Measurements from ENCODE around the gene USF2.

USF2 gene

GRCh38 chr19:35296644-35297514 is 28.1 kb downstream of the USF2 start:
- in situ Hi-C loops (cut with MboI; ENCODE audit: low sequenced_read_pairs) = no loop called here

DNA sequence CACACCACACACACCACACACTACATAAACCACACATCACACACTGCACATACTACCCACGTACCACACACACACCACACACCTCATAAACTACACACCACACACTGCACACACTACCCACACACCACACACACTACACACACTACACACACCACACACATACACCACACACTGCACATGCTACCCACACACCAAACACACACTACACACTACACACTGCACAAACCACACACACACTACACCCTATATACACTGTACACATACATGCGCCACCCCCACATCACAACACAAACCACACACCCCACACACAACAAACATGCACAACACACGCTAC is 28.7 kb downstream of the USF2 start:
- in situ Hi-C loops (cut with MboI; ENCODE audit: low sequenced_read_pairs) = no loop called here

DNA sequence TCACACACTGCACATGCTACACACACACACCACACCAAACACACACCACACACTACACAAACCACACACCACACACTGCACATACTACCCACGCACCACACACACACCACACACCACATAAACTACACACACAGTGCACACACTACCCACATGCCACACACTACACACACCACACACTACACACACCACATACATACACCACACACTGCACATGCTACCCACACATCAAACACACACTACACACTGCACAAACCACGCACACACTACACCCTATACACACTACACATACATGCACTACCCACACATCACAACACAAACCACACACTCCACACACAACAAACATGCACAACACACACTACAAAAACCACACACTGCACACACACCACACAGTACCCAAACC is 29.2 kb downstream of the USF2 start:
- in situ Hi-C loops (cut with MboI; ENCODE audit: low sequenced_read_pairs) = no loop called here

GRCh38 chr19:35298561-35298972 is 29.8 kb downstream of the USF2 start:
- in situ Hi-C loops (cut with MboI; ENCODE audit: low sequenced_read_pairs) = no loop called here

- in situ Hi-C loops (cut with MboI; ENCODE audit: low sequenced_read_pairs) = no loop called here
Observed at GRCh38 chr19:35299523-35300338, 31.0 kb downstream of the USF2 start.

- in situ Hi-C loops (cut with MboI; ENCODE audit: low sequenced_read_pairs) = no loop called here
Observed at GRCh38 chr19:35300339-35300649, 31.5 kb downstream of the USF2 start.

DNA sequence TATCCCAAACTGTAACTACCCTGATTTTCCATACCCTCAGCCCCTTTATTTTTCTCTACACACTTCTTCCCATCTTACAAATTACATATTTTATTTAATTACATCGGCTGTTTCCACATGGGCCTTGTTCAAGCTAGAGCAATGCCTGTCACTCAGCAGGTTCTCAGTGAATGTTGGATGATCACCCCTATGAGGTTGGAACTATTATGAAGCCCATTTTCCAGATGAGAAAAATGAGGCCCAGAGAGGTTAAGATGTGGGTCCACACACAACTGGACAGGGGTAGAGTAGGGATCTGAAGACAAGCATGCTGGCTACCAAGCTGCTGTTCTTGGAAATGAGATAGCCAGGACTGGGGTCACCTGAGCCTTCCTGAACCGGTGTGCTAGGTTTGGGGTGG is 33.2 kb downstream of the USF2 start:
- in situ Hi-C loops (cut with MboI; ENCODE audit: low sequenced_read_pairs) = no loop called here

- in situ Hi-C loops (cut with MboI; ENCODE audit: low sequenced_read_pairs) = no loop called here
Observed at GRCh38 chr19:35302446-35302845, 33.7 kb downstream of the USF2 start.

DNA sequence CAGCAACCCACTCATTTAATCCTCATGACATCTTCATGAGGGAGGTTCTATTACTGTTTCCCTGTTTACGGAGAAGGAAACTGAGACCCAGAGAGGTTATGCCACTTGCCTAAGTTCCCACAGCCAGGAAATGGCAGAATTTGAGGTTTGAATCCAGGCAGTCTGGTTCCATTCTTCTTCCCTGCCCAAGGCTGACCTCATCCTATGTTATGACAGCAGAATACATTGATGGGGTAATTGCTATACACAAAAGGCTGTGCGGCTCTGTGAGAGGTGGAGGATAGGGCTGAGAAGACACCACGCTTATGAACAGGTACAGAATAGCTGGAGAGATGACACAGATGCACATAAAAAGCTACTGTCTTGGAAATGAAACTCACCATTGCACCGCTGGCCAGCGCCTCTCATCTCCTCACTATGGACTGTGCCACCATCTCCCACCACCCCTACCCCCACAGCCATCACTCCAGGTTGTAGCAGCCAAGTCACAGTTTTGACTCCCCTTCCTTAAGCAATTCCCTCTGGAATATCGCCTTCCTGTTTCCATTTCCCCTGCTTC is 34.7 kb downstream of the USF2 start:
- in situ Hi-C loops (cut with MboI; ENCODE audit: low sequenced_read_pairs) = no loop called here

DNA sequence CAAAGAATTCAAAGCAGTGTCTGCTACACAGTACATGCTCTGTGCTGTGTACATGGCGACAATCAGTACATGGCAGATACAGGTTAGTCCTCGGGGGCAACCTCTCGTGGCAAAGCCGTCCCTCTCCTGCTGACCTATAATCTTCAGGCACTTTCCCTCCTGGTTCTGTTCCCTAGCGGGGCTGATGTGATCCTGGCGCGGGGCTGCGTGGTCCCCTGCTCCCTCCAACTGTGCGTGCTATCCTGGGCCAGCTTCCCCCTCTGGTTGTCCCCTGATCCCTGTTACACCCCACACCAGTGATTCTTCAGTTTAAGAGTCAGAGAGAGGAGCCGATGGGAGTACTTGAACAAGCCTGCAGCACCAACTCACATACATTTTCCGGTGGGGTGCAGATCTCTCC is 35.3 kb downstream of the USF2 start:
- in situ Hi-C loops (cut with MboI; ENCODE audit: low sequenced_read_pairs) = no loop called here

DNA sequence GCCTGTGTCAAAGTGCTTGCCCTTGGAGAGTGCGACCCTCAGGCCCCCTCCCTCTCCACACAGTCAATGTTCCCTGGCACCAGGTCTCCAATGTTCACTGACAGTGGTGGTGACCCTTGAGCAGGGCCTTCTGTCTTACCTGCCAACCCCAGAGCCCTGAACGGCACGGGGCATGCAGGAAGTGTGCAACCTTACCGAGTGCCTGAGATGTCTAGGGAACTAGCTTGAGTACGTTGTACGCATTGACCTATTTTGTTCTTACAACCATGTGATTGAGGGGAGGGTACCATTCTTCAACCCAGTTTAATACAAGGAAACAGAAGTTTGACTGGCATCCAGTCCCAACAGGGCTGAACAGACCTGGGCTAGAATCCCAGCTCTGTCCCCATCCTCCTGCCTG is 36.4 kb downstream of the USF2 start:
- in situ Hi-C loops (cut with MboI; ENCODE audit: low sequenced_read_pairs) = no loop called here

GRCh38 chr19:35306473-35307246 is 37.9 kb downstream of the USF2 start:
- in situ Hi-C loops (cut with MboI; ENCODE audit: low sequenced_read_pairs) = no loop called here

- in situ Hi-C loops (cut with MboI; ENCODE audit: low sequenced_read_pairs) = no loop called here
Observed at GRCh38 chr19:35307931-35308330, 39.2 kb downstream of the USF2 start.

GRCh38 chr19:35308910-35309309 is 40.1 kb downstream of the USF2 start:
- in situ Hi-C loops (cut with MboI; ENCODE audit: low sequenced_read_pairs) = no loop called here

GRCh38 chr19:35309481-35310279 is 40.9 kb downstream of the USF2 start:
- in situ Hi-C loops (cut with MboI; ENCODE audit: low sequenced_read_pairs) = no loop called here

GRCh38 chr19:35310331-35310730 is 41.6 kb downstream of the USF2 start:
- in situ Hi-C loops (cut with MboI; ENCODE audit: low sequenced_read_pairs) = no loop called here

DNA sequence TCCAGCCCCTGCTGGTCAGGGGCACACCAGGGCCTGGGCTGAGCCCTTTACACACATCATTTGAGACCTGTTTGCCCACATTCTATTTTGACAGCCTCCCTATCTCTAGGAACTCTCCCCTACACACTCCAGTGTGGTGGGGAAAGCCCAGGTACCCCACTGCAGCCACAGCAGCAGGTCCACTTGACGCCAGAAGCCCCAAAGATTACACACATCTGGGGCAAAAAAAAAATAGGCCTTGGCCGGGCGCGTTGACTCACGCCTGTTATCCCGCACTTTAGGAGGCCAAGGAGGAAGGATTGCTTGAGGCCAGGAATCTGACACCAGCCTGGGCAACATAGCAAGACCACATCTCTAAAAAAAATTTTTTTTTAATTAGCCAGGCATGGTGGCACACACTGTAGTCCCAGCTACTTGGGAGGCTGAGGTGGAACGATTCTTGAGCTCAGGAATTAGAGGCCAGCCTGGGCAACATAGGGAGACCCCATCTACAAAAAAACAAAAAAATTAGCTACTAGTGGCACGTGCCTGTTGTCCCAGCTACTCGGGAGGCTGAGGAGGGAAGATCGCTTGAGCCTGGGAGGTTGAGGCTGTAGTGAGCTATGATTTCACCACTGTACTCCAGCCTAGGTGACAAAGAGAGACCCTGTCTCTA is 42.2 kb downstream of the USF2 start:
- in situ Hi-C loops (cut with MboI; ENCODE audit: low sequenced_read_pairs) = no loop called here

- in situ Hi-C loops (cut with MboI; ENCODE audit: low sequenced_read_pairs) = no loop called here
Observed at GRCh38 chr19:35311901-35312665, 43.3 kb downstream of the USF2 start.

- in situ Hi-C loops (cut with MboI; ENCODE audit: low sequenced_read_pairs) = no loop called here
Observed at GRCh38 chr19:35313587-35313986, 44.8 kb downstream of the USF2 start.
